ENCODE results near the gene ZNF697. TPM values are rescaled to one million over a fixed set of nuclear protein-coding genes. Genes with fewer than 3 reads are reported as not detected.

ZNF697 gene
- total RNA-seq, 1 donor from 2014 or later, result 8.3 TPM

DNA sequence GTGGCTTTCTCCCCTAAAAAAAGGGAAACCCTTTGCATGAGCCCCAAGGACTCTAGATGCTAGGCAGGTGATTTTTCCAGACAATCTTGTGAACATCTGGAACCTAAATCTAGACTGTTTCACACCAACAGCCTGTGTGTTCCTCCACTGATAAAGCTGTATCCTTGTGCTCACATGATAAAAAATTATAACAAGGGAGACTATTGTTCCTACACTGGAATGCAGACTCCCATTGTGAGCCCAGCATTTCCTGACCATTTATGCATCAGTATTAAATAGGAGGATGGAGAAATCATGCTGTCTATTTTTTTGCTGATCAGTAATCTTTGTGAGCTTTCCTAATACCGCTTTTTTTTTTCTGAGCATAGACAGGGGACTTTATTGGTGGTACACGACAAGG lies 52.5 kb downstream of the ZNF697 start:
- H3F3A ChIP-seq (ENCODE audit: low read depth), result no peaks in the 10 kb centered on the region
- no peaks in the 10 kb centered on the region for H3K36me3 ChIP-seq
- no peaks in the 10 kb centered on the region for H3K4me1 ChIP-seq
- Mint-ChIP-seq H3K4me3 (no peak overlapping the region), H3K27ac (no peak overlapping the region), H3K36me3 (no peaks in the 10 kb centered on the region), H3K9me3 (no peaks in the 10 kb centered on the region), H3K4me1 (no peaks in the 10 kb centered on the region), H3K27me3 (ENCODE audit: insufficient read depth, low read depth) (peaks cover 2% of the 10 kb centered on the region)
- H3K4me2 ChIP-seq, result no peak overlapping the region
- DNase-seq (ENCODE audit: low spot score), result no peak
- no peaks in the 10 kb centered on the region for H3K79me2 ChIP-seq (ENCODE audit: low read depth)
- H4K20me1 ChIP-seq (ENCODE audit: low read depth), result no peaks in the 10 kb centered on the region
- H3K9me3 ChIP-seq (ENCODE audit: low read depth), result no peaks in the 10 kb centered on the region
- no peak overlapping the region for H3K4me3 ChIP-seq
- H3K9ac ChIP-seq, result no peak overlapping the region
- no peaks in the 10 kb centered on the region for H3K27me3 ChIP-seq
- H2AFZ ChIP-seq (replicated peaks), result no peak overlapping the region
- H3K27ac ChIP-seq, result no peak overlapping the region
- TF ChIP-seq, protein P1, sequence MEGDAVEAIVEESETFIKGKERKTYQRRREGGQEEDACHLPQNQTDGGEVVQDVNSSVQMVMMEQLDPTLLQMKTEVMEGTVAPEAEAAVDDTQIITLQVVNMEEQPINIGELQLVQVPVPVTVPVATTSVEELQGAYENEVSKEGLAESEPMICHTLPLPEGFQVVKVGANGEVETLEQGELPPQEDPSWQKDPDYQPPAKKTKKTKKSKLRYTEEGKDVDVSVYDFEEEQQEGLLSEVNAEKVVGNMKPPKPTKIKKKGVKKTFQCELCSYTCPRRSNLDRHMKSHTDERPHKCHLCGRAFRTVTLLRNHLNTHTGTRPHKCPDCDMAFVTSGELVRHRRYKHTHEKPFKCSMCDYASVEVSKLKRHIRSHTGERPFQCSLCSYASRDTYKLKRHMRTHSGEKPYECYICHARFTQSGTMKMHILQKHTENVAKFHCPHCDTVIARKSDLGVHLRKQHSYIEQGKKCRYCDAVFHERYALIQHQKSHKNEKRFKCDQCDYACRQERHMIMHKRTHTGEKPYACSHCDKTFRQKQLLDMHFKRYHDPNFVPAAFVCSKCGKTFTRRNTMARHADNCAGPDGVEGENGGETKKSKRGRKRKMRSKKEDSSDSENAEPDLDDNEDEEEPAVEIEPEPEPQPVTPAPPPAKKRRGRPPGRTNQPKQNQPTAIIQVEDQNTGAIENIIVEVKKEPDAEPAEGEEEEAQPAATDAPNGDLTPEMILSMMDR (IDR thresholded peaks at IDR 0.05), result no peak
- TF ChIP-seq EZH2 (IDR thresholded peaks at IDR 0.05), result no peak
- TF ChIP-seq EZH2phosphoT487 (IDR thresholded peaks at IDR 0.05), result no peak

DNA sequence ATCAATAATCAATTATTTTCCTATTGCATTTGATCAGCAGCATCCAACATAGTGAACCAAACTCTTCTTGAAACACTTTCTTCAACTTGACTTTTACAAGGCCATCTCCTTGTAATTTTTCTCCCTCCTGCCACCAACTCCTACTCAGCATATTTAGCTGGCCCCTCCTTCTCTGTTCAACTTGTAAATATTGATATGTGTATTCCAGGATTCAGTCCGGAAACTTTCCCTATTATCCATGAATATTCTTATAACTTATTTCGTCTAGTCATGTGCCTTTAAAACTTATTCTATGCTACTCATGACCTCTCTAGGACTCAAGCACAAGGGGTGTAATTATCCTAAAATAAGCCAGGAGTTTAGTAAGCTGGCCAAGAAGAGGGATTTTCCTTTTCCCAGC lies 52.9 kb downstream of the ZNF697 start:
- Histone ChIP-seq H3K4me2 (no peak overlapping the region), H4K20me1 (ENCODE audit: low read depth) (no peaks in the 10 kb centered on the region), H3K36me3 (no peaks in the 10 kb centered on the region), H3K9ac (no peak overlapping the region), H3K27me3 (no peaks in the 10 kb centered on the region), H3K27ac (no peak overlapping the region), H3K4me3 (no peak overlapping the region), H3K79me2 (ENCODE audit: low read depth) (no peaks in the 10 kb centered on the region), H3F3A (ENCODE audit: low read depth) (no peaks in the 10 kb centered on the region), H3K9me3 (ENCODE audit: low read depth) (no peaks in the 10 kb centered on the region), H2AFZ (replicated peaks) (no peak overlapping the region), H3K4me1 (no peaks in the 10 kb centered on the region)
- no peak for DNase-seq (ENCODE audit: low spot score)
- peaks cover 2% of the 10 kb centered on the region for H3K27me3 Mint-ChIP-seq (ENCODE audit: insufficient read depth, low read depth)
- H3K4me3 Mint-ChIP-seq, result no peak overlapping the region
- TF ChIP-seq EZH2phosphoT487 (IDR thresholded peaks at IDR 0.05) (no peak), EZH2 (IDR thresholded peaks at IDR 0.05) (no peak)
- TF ChIP-seq, protein P1 (IDR thresholded peaks at IDR 0.05), result no peak
- H3K27ac Mint-ChIP-seq, result no peak overlapping the region
- H3K4me1 Mint-ChIP-seq, result no peaks in the 10 kb centered on the region
- no peaks in the 10 kb centered on the region for H3K9me3 Mint-ChIP-seq
- H3K36me3 Mint-ChIP-seq, result no peaks in the 10 kb centered on the region

DNA sequence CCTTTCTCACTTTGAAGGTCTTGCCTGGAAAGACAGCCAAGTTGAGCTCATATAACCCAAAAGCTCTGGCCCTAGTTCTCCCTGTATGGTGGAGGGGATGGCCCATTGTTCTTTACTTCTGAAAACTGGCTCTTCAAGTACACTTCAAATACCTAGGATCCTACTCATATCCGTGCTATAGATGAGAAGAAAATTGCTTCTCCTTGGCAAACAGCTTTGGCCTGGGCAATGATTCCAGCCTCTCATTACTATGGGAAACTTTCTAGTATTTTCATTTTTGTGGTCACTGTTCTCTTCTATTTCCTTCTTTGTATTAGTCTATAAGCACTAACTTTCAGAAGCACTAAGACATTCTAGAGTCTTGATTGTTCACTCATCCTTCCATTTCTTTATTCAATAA lies 53.7 kb downstream of the ZNF697 start:
- no peaks in the 10 kb centered on the region for H4K20me1 ChIP-seq (ENCODE audit: low read depth)
- no peaks in the 10 kb centered on the region for H3K36me3 ChIP-seq
- no peaks in the 10 kb centered on the region for H3K36me3 Mint-ChIP-seq
- no peak overlapping the region for H2AFZ ChIP-seq (replicated peaks)
- no peak overlapping the region for H3K27ac Mint-ChIP-seq
- no peaks in the 10 kb centered on the region for H3K9me3 Mint-ChIP-seq
- no peaks in the 10 kb centered on the region for H3K27me3 Mint-ChIP-seq (ENCODE audit: insufficient read depth, low read depth)
- H3K4me3 ChIP-seq, result no peak overlapping the region
- H3K9me3 ChIP-seq (ENCODE audit: low read depth), result no peaks in the 10 kb centered on the region
- no peak overlapping the region for H3K4me3 Mint-ChIP-seq
- no peaks in the 10 kb centered on the region for H3K4me1 Mint-ChIP-seq
- H3K27ac ChIP-seq, result no peak overlapping the region
- no peaks in the 10 kb centered on the region for H3K27me3 ChIP-seq
- DNase-seq (ENCODE audit: low spot score), result no peak
- no peak overlapping the region for H3K4me2 ChIP-seq
- TF ChIP-seq EZH2 (IDR thresholded peaks at IDR 0.05) (no peak), EZH2phosphoT487 (IDR thresholded peaks at IDR 0.05) (no peak)
- TF ChIP-seq, protein P1 (IDR thresholded peaks at IDR 0.05), result no peak
- no peaks in the 10 kb centered on the region for H3K79me2 ChIP-seq (ENCODE audit: low read depth)
- no peaks in the 10 kb centered on the region for H3F3A ChIP-seq (ENCODE audit: low read depth)
- H3K4me1 ChIP-seq, result no peaks in the 10 kb centered on the region
- H3K9ac ChIP-seq, result no peak overlapping the region

All from neural progenitor cell (in vitro differentiated cells).